ENCODE measurements around the gene IPO13.

Gene IPO13

DNA sequence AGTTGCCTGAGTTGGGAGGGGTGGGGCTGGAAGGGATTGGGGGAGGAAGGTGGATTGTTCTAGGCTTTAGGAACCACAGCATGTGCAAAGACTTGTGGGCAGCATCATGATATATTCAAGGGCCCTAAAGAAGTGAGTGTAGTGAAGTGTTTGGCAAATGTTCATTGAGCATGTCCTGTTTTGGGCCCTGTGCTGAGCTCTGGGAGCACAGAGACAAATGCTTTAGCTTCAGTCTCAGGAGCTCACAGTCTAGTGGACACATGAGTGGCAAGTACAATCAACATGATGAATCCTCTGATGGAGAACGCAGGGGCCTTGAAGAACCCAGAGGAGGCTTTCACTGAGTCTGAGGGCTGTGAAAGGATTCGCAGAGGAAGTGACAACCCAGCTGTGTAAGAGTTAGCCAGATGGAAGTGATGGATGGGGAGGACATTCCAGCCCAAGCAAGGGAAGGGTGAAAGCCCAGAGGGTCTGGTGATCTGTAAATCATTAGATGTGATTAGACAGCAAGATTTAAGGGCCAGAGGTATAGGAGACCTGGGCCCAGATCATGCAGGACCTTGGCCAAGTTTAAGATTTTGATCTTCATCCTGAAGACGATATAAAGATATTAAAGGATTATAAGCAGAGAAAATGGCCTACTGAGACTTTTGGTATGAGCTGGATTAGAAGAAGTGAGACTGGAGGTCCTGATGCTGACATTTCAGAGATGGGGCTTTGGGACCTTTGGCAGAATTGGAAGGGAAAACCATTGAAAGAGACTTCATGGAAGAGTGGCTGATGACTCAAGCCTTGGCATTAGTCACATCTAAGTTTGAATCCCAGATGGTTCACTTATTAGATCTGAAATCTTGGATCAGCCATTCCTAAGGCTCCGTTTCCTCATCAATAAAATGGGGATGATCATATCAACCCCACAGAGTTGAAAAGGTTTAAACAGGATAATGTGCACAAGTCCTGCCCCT, 4.6 kb downstream of the IPO13 start:
- no peak for DNase-seq

DNA sequence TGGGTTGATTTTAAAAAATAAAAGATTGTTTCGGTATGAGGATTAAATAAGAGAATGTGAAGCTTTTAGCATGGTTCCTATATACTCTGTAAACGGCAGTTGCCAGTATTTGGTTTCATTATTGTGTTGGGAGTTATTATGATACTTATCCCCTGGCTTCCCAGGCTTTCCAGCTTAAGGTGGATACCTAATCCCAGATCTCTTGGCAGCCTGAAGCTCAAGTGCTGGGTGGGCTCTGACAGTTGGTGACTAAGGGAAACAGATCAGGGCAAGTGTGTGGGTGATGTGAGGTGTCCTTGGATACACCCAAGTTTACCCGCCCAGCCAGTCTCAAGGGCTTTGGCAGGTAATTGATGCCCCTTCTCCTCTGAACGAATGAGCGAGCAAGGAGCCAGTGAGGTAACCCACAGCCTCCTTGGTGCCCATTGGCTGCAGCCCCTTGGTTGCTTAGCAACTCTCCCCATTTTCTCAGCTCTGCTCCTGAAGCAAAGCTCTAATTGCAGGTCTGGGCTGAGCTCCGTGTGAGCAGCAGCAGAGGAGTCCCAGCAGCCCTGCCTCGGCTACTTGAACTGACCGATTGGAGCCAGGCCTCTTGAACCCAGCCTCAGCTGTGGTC, 6.1 kb downstream of the IPO13 start:
- DNase-seq, result no peak

- DNase-seq, result no peak
These were observed 6.6 kb downstream of the IPO13 start for GRCh38 chr1:43953361-43953760.

- no peak for DNase-seq
These were observed 7.3 kb downstream of the IPO13 start for GRCh38 chr1:43954036-43954435.

GRCh38 chr1:43956234-43956633, 9.5 kb downstream of the IPO13 start:
- no peak for DNase-seq

- DNase-seq, result no peak
These were observed 10.8 kb downstream of the IPO13 start for GRCh38 chr1:43957407-43958040.

DNA sequence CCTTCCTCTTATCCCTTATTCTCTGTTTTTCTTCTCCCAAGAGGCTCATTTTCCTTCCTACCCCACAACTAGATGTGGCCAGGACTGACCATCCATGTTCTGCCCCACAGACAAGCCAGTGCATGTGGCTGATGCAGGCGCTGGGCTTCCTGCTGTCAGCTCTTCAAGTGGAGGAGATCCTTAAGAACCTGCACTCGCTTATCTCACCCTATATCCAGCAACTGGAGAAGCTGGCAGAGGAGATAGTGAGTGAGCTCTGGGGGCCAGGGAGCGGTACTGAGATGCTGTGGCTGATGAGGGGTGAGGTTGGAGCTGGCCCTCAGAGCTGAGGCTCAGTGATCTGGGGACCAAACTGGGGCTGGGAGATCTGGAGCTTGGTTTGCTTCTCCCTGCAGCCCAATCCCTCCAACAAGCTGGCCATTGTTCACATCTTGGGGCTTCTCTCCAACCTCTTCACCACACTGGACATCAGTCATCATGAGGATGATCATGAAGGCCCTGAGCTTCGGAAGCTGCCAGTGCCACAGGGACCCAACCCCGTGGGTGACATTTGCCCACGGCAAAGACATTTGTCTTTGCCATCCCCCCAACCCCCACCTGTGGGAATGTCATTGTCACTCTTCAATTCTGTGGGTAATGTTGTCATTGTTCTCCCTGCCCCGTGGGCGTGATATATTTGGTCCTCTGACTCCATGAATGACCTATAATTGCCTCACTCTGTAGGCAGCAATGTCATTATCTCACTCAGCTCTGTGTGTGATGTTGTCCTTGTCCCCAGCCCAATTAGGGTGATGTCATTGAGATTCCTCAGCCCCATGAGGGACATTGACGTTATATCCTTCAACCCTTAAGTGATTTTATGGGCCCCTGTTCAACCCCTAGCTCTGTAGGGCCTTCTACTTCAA, 11.9 kb downstream of the IPO13 start:
- DNase-seq, result no peak

- no peak for DNase-seq
These were observed 14.0 kb downstream of the IPO13 start for GRCh38 chr1:43960798-43961197.

GRCh38 chr1:43961692-43962091, 14.9 kb downstream of the IPO13 start:
- DNase-seq, result no peak

DNA sequence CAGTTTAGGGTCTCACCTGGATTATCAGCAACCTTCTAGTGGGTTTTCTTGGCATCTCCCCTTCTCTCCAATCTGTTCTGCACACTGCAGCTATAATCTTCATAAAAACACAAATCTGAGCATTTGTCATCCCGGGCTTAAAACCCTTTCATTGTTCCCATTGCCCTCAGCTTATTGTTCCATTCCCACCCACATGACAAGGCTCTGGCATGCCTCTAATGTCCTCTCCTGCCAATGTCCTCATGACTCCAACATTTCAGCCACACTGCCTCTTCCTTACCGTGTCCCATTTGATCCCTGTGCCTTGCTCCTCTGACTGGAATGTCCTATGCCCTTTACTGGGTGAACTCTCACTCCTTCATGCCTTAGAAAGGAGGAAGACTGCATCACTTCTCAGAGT, 15.6 kb downstream of the IPO13 start:
- DNase-seq, result no peak

- DNase-seq, result no peak
These were observed 16.3 kb downstream of the IPO13 start for GRCh38 chr1:43963006-43963405.

DNA sequence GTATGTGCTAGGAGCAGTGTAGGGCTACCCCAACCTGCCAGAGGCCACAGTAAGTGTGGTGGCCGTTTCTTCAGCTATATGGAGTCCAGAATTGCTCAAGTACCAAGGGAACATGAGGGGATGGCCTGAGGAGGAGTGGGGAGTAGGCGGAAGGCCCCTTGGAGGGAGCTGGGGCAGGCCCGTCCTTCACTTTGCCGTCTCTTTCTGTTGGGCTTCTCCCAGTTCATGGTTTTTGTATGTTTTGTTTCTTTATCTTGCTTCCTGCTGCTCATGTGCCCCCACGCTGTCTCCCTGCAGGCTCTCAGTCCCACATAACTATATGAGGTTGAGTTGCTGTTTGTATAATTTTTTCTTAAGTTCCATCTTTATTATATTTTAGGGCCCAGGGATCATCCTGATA, 17.1 kb downstream of the IPO13 start:
- DNase-seq, result no peak

GRCh38 chr1:43965316-43965715, 18.6 kb downstream of the IPO13 start:
- DNase-seq, result no peak

- DNase-seq, result peak; percentile 55
These were observed 21.7 kb downstream of the IPO13 start for GRCh38 chr1:43968348-43968948.

- DNase-seq, result no peak
These were observed 22.6 kb downstream of the IPO13 start for GRCh38 chr1:43969416-43969745.

DNA sequence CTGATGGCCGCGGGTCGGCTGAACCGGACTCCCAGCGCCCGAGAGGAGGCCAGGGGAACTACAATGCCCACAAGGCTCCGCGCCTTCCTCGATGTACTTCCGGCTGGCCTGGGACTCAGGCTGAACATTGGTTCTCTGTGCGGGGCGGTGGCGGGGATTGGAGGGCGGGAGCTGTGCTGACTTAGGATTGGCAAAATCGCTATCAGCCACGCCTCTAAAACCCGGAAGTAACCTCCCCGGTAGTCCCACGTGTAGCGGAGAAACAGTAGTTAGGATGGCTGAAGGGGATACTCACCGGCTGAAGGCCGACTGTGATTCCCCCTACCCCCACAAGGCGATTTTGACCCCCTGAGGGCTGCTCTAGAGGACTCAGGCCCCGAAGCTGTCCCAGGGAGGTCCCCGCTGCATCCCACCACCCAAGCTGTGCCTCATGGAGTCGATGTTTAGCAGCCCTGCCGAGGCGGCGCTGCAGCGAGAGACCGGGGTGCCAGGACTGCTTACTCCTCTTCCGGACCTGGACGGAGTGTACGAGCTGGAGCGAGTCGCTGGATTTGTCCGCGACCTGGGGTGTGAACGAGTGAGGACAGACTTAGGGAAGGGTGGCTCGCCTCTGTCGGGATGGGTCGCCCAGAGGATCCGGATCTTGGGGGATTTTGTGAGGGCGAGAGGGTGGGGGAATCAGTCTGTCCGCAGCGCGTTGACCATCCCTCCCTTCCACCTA, 23.2 kb downstream of the IPO13 start, which contains the start of gene DPH2:
TSS of gene DPH2 (plus strand) at position 265 of the 721 bp plus-strand sequence. CDS start at position 431, 166 bp downstream.
- peak; percentile 98 for DNase-seq

DNA sequence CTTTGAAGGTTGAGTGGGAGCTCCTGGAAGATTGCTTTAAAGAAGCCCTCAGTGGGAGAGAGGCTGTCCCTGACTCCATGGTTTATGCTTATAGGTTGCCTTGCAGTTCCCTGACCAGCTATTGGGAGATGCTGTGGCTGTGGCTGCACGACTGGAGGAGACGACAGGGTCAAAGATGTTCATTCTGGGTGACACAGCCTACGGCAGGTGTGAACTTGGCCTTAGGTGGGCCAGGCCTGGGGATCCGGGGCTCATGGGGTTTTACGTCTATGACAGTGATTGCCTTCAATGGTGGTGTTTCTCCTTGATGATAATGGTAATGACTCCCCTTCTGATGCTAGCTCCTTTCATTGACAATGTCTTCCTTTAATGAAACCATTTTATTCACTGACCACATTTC, 23.8 kb downstream of the IPO13 start:
- no peak for DNase-seq

- DNase-seq, result no peak
These were observed 24.2 kb downstream of the IPO13 start for GRCh38 chr1:43970911-43971310.

DNA sequence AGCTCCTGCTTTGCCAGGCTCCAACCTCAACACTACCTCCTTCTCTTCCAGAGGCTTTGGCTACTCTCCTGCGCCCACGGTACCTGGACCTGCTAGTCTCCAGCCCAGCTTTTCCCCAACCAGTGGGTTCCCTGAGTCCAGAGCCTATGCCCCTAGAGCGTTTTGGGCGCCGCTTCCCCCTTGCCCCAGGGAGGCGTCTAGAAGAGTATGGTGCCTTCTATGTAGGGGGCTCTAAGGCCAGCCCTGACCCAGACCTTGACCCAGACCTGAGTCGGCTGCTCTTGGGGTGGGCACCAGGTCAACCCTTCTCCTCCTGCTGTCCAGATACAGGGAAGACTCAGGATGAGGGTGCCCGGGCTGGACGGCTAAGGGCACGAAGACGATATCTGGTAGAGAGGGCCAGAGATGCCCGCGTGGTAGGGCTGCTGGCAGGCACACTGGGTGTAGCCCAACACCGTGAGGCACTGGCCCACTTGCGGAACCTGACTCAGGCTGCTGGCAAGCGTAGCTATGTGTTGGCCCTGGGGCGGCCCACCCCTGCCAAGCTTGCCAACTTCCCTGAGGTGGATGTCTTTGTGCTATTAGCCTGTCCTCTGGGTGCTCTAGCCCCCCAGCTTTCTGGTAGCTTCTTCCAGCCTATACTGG, 24.7 kb downstream of the IPO13 start:
- no peak for DNase-seq

DNA sequence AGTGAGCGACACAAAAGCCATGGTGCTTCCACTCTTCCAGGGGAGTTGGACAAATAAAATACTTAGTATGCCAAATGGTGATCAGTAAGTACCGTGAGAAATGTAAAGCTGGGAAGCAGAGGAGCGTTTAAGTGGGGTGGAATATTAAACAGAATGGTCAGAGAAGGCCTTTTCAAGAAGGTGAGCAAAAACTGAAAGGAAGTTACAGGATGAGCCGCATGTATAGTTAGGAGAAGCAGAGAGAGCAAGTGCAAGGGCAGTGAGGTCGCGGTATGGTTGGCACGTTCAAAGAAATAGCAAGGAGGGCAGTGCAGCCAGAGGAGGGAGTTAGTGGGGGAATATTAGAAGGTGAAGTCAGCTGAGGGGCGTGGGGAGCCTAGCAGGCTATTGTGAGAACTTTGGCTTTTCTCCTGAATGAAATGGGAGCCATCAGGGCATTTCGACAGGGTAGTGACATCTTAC, 27.3 kb downstream of the IPO13 start:
- DNase-seq, result no peak
